Thoracic aorta (tissue), 2 donors: ENCODE measurements around the gene GMDS. TPM values are rescaled to one million over a fixed set of nuclear protein-coding genes. Genes with fewer than 3 reads are reported as not detected.

Source experiments
- ATAC-seq: fragments of 150-250 bp; one replicate; pipeline ENCODE4 v1.8.0; 2017; ENCODE audit warnings: low read depth; ENCODE audit not compliant: insufficient number of reproducible peaks, low FRiP score
- DNase-seq: peaks from one replicate; pipeline ENCODE4 v3.0.0-alpha.2; 2020; ENCODE audit warnings: low spot score
- H3K27ac ChIP-seq, 2 donors: fragments of 200-600 bp; sonication (generic); 1 replicate in 1 of 2; 2 replicates in 1 of 2; pipeline ENCODE4 v1.5.1; 2016; ENCODE audit warnings: mild to moderate bottlenecking in 2 of 2, moderate library complexity in 2 of 2
- H3K27me3 ChIP-seq: fragments of 200-600 bp; sonication (generic); replicated peaks from 2 replicates; pipeline ENCODE4 v1.6.0; 2016; ENCODE audit warnings: mild to moderate bottlenecking; ENCODE audit not compliant: insufficient read depth
- H3K36me3 ChIP-seq: fragments of 200-600 bp; sonication (generic); one replicate; pipeline ENCODE4 v1.5.1; 2016
- H3K4me1 ChIP-seq, 2 donors: fragments of 200-600 bp; sonication (generic); 1 replicate in 1 of 2; 2 replicates in 1 of 2; pipeline versions ENCODE4 v1.5.1 to v1.6.0; 2016; ENCODE audit warnings: low read depth in 2 of 2, mild to moderate bottlenecking in 1 of 2; ENCODE audit not compliant: control insufficient read depth in 1 of 2
- H3K4me3 ChIP-seq: fragments of 200-600 bp; sonication (generic); 2 replicates; pipeline ENCODE4 v1.5.1; 2016; ENCODE audit warnings: mild to moderate bottlenecking
- H3K9me3 ChIP-seq: fragments of 200-600 bp; sonication (generic); 2 replicates; pipeline ENCODE4 v1.5.1; 2016
- CTCF ChIP-seq: fragments of 200-600 bp; sonication (generic); IDR thresholded peaks from one replicate; pipeline ENCODE4 v1.5.1; 2019; ENCODE audit warnings: antibody characterized with exemption
- total RNA-seq, 2 donors: library from RNA; depleted of rRNA; stranded (reverse); fragments of >200 nt; gene quantifications; one replicate each; pipeline versions ENCODE4 v1.1.0 to v1.2.3, GENCODE V29; 2016

Gene GMDS
- total RNA-seq, 2 donors from 2014 or later: 87.8 to 87.9 TPM

- Histone ChIP-seq H3K27me3 (no peaks in the 10 kb centered on the region), H3K4me3 (no peak overlapping the region), H3K9me3 (no peaks in the 10 kb centered on the region), H3K27ac (no peak overlapping the region), H3K36me3 (no peaks in the 10 kb centered on the region), H3K4me1 (peaks cover 9 to 50% of the 10 kb centered on the region in 2 donors)
- TF ChIP-seq CTCF: no peak
- DNase-seq: no peak
- ATAC-seq: no peak
These were observed 647.0 kb downstream of the GMDS start for GRCh38 chr6:1598433-1598832.

DNA sequence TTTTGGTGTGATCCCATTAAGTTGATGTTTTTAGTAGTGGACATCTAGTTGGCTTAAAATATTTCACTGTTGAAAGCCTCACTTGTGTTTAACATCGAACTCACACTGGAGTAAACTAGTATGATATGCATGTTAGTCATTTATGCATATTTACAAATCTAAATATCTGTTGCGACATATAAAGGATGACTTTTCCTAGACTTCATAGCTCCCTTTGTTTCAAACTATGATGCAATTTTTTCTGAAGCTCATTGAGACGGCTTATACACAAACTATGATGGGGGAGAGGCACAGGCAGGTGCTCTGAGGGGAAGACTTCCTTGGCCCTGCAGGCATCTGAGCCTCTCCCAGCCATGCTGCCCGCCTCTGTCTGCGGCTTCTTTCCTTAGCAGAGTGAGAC lies 647.5 kb downstream of the GMDS start:
- ATAC-seq: no peak
- H3K27me3 ChIP-seq: no peaks in the 10 kb centered on the region

DNA sequence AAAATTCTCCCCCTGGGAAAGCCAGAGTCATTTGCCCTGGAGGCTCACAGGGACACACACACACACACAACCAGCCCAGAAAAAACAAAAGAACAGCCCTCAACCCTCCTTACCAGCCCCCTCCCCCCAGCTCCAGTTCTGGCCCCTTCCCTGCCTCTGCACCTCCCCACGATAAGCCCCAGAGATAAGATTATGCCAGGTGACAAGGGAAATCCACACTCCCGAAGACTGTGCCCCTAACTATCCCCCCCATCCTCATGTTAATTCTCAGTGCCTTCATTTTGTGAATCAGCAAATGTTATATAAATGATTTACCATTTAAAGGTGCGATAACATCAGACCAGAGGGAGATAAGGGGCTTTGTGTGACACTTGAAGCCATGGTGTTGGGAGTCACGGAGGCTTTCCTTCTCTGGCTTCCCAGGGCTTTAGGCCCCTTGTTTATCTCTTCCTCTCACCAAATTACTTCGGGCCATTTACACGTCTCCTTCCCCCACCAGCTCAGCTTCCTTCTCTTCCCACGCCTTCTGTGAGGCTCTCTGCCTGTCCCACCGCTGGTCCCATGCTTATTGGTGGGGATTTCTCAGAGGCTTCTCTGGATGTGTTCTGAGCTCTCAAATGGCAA lies 648.2 kb downstream of the GMDS start:
- DNase-seq (no peak), ATAC-seq (no peak)
- peak overlapping the region; percentile 21 to 24 for H3K27ac ChIP-seq
- no peaks in the 10 kb centered on the region for H3K9me3 ChIP-seq
- H3K4me1 ChIP-seq: peaks cover 9 to 38% of the 10 kb centered on the region in 2 donors
- H3K36me3 ChIP-seq: no peaks in the 10 kb centered on the region
- TF ChIP-seq CTCF: no peak
- no peak overlapping the region for H3K4me3 ChIP-seq
- no peaks in the 10 kb centered on the region for H3K27me3 ChIP-seq

More for the DNA sequence above, 647.5 kb downstream of the GMDS start:
- H3K27ac ChIP-seq: peak overlapping the region in 1 of 2 donors; percentile 24
- no peak for DNase-seq
- H3K36me3 ChIP-seq: no peaks in the 10 kb centered on the region
- peaks cover 9 to 44% of the 10 kb centered on the region in 2 donors for H3K4me1 ChIP-seq
- no peak overlapping the region for H3K4me3 ChIP-seq
- no peaks in the 10 kb centered on the region for H3K9me3 ChIP-seq
- no peak for TF ChIP-seq CTCF

DNA sequence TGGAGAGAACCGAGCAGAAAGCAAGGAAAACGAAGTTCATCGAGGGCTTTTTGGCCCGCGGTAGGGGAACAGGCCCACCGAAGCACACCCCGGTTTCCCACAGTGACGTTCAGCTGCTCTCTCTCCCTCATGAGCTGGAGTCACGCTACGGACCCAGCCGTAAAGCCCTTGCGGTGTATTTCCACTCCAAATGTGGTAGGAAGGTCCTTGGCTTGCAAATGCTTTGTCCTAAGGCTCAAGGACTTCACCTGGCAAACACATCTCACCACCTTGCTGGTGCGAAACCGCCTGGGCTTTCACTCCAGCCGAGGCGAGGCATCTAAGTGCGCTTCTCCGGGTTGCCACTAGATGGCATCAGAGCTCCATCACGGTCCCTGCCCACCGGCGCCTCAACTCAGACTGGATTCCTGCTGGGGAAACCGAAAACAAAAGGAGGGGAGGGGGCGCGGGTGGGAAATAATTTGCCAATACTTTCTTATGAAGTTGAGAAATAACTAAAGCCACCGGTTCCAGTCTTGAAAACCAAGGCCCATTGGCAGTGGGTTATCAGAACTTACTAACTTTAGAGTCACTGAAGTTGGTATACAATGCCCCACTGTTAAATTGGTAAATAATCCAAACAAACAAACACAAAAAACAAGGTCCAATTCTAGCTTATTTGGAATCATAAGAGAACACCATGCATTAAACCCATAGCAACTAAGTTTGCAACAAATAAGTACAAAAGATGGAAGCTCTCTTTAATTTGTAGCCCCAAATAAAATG lies 649.1 kb downstream of the GMDS start:
- peak; percentile 72 for ATAC-seq
- no peaks in the 10 kb centered on the region for H3K9me3 ChIP-seq
- peaks cover 5 to 28% of the 10 kb centered on the region in 2 donors for H3K4me1 ChIP-seq
- no peak for DNase-seq
- H3K36me3 ChIP-seq: no peaks in the 10 kb centered on the region
- H3K4me3 ChIP-seq: peak overlapping the region; percentile 65
- peak overlapping the region in 1 of 2 donors; percentile 21 for H3K27ac ChIP-seq
- peak; percentile 92 for TF ChIP-seq CTCF
- no peaks in the 10 kb centered on the region for H3K27me3 ChIP-seq

GRCh38 chr6:1595271-1596087 lies 649.9 kb downstream of the GMDS start:
- no peaks in the 10 kb centered on the region for H3K36me3 ChIP-seq
- ATAC-seq (no peak), DNase-seq (no peak)
- no peak for TF ChIP-seq CTCF
- H3K4me1 ChIP-seq: peaks cover 0 to 20% of the 10 kb centered on the region in 2 donors
- no peak overlapping the region for H3K27ac ChIP-seq
- peak overlapping the region; percentile 65 for H3K4me3 ChIP-seq
- H3K27me3 ChIP-seq: no peaks in the 10 kb centered on the region
- H3K9me3 ChIP-seq: no peaks in the 10 kb centered on the region
